ENCODE measurements around the gene LARGE1.

Gene LARGE1

GRCh38 chr22:33771136-33771535 lies 149.1 kb downstream of the LARGE1 start:
- DNase-seq = no peak

- DNase-seq = no peak
Observed at GRCh38 chr22:33770723-33771122, 149.6 kb downstream of the LARGE1 start.

GRCh38 chr22:33766091-33766490 lies 154.2 kb downstream of the LARGE1 start:
- no peak for DNase-seq

- no peak for DNase-seq
Observed at GRCh38 chr22:33758961-33759360, 161.3 kb downstream of the LARGE1 start.

- no peak for DNase-seq
Observed at GRCh38 chr22:33757802-33758483, 162.3 kb downstream of the LARGE1 start.

- no peak for DNase-seq
Observed at GRCh38 chr22:33757041-33757801, 163.1 kb downstream of the LARGE1 start.

- DNase-seq = no peak
Observed at GRCh38 chr22:33756508-33756949, 163.7 kb downstream of the LARGE1 start.

GRCh38 chr22:33748714-33749113 lies 171.6 kb downstream of the LARGE1 start:
- DNase-seq = no peak

GRCh38 chr22:33747576-33748180 lies 172.6 kb downstream of the LARGE1 start:
- DNase-seq = no peak

GRCh38 chr22:33747029-33747428 lies 173.2 kb downstream of the LARGE1 start:
- no peak for DNase-seq

GRCh38 chr22:33746501-33746928 lies 173.8 kb downstream of the LARGE1 start:
- no peak for DNase-seq

- DNase-seq = no peak
Observed at GRCh38 chr22:33745501-33745900, 174.8 kb downstream of the LARGE1 start.

GRCh38 chr22:33743756-33744155 lies 176.5 kb downstream of the LARGE1 start:
- no peak for DNase-seq

GRCh38 chr22:33741025-33741424 lies 179.3 kb downstream of the LARGE1 start:
- no peak for DNase-seq

GRCh38 chr22:33739516-33739915 lies 180.8 kb downstream of the LARGE1 start:
- no peak for DNase-seq

GRCh38 chr22:33737662-33738061 lies 182.6 kb downstream of the LARGE1 start:
- DNase-seq = no peak

- DNase-seq = no peak
Observed at GRCh38 chr22:33735978-33736377, 184.3 kb downstream of the LARGE1 start.

- DNase-seq = no peak
Observed at GRCh38 chr22:33728847-33729246, 191.4 kb downstream of the LARGE1 start.

GRCh38 chr22:33726294-33726734 lies 194.0 kb downstream of the LARGE1 start:
- no peak for DNase-seq

- DNase-seq = no peak
Observed at GRCh38 chr22:33723915-33724314, 196.4 kb downstream of the LARGE1 start.

- no peak for DNase-seq
Observed at GRCh38 chr22:33722816-33723215, 197.5 kb downstream of the LARGE1 start.

GRCh38 chr22:33720166-33720878 lies 200.0 kb downstream of the LARGE1 start:
- no peak for DNase-seq

- DNase-seq = no peak
Observed at GRCh38 chr22:33717694-33718396, 202.4 kb downstream of the LARGE1 start.

Data from activated gamma-delta T cell treated with Interleukin-2 at 50 U/mL for 16 hours (primary cell).